IMR-90 (cell line): ENCODE measurements around the gene WASL. TPM values are rescaled to one million over a fixed set of nuclear protein-coding genes. Genes with fewer than 3 reads are reported as not detected.

ENCODE experiments used
- ATAC-seq: fragments of 200-7000 bp; cut with Tn5 transposase; 2 replicates; pipeline ENCODE4 v1.9.1; 2020; ENCODE audit warnings: low read depth, mild to moderate bottlenecking, moderate library complexity
- BruUV-seq: library from RNA; stranded (reverse); fragments of 400-500 nt; replicated peaks from 2 replicates; lab custom pipeline; 2021; lab: Mats Ljungman, UMichigan
- CTCF ChIA-PET: fragments of 300-600 bp; formaldehyde crosslinking; extraction: SDS; loops from one replicate; lab custom pipeline; 2021; ENCODE audit warnings: antibody characterized with exemption; lab: Yijun Ruan, JAX
- POLR2A ChIA-PET: fragments of 300-600 bp; sonication (Branson Sonifier 250); formaldehyde crosslinking; loops from one replicate; lab custom pipeline; 2022; ENCODE audit warnings: antibody characterized with exemption; ENCODE audit not compliant: unreplicated experiment; lab: Charles Lee
- DNase-seq: peaks from one replicate; pipeline ENCODE4 v3.0.0; 2013
- H2AFZ ChIP-seq: replicated peaks from 2 replicates; pipeline ENCODE3; 2013; ENCODE audit warnings: low read length, mild to moderate bottlenecking; ENCODE audit not compliant: poor library complexity
- H2AK5ac ChIP-seq: 2 replicates; pipeline ENCODE4 v1.6.1; 2013; ENCODE audit warnings: low read depth, low read length, inconsistent platforms
- H2AK9ac ChIP-seq: replicated peaks from 2 replicates; pipeline ENCODE3; 2013; ENCODE audit warnings: mild to moderate bottlenecking, low read depth, low read length, moderate library complexity; ENCODE audit not compliant: poor library complexity
- H2BK120ac ChIP-seq: 2 replicates; pipeline ENCODE4 v1.6.1; 2013; ENCODE audit warnings: low read depth, low read length, inconsistent platforms
- H2BK15ac ChIP-seq: 3 replicates; pipeline ENCODE4 v1.6.1; 2013; ENCODE audit warnings: low read depth, low read length, inconsistent platforms
- H2BK20ac ChIP-seq: 2 replicates; pipeline ENCODE4 v1.6.1; 2013; ENCODE audit warnings: low read depth, mild to moderate bottlenecking, inconsistent platforms, low read length, moderate library complexity
- H2BK5ac ChIP-seq: 2 replicates; pipeline ENCODE4 v1.6.1; 2013; ENCODE audit warnings: mild to moderate bottlenecking, low read depth, low read length, inconsistent platforms; ENCODE audit not compliant: poor library complexity, severe bottlenecking
- H3K14ac ChIP-seq: replicated peaks from 2 replicates; pipeline ENCODE4 v1.6.1; 2013; ENCODE audit warnings: low read depth, low read length, inconsistent platforms
- H3K18ac ChIP-seq: 2 replicates; pipeline ENCODE4 v1.6.1; 2013; ENCODE audit warnings: low read depth, low read length, control low read depth
- H3K23ac ChIP-seq: 2 replicates; pipeline ENCODE4 v1.6.1; 2013; ENCODE audit warnings: low read depth, low read length, inconsistent platforms
- H3K27ac ChIP-seq: 2 replicates; pipeline ENCODE4 v1.5.1; 2013; ENCODE audit warnings: mild to moderate bottlenecking, control low read depth, low read length; ENCODE audit not compliant: insufficient read depth
- H3K27me3 ChIP-seq: 2 replicates; pipeline ENCODE4 v1.6.1; 2013; ENCODE audit warnings: low read length; ENCODE audit not compliant: control insufficient read depth, insufficient read depth
- H3K36me3 ChIP-seq: 2 replicates; pipeline ENCODE4 v1.6.1; 2013; ENCODE audit warnings: low read length, mixed read lengths; ENCODE audit not compliant: control insufficient read depth, insufficient read depth
- H3K4ac ChIP-seq: 2 replicates; pipeline ENCODE4 v1.6.1; 2013; ENCODE audit warnings: low read depth, low read length, inconsistent platforms
- H3K4me1 ChIP-seq: 2 replicates; pipeline ENCODE4 v1.6.1; 2013; ENCODE audit warnings: low read length, mixed read lengths; ENCODE audit not compliant: control insufficient read depth, insufficient read depth
- H3K4me2 ChIP-seq: 2 replicates; pipeline ENCODE4 v1.6.1; 2013; ENCODE audit warnings: low read depth, mild to moderate bottlenecking, control low read depth, low read length, moderate library complexity
- H3K4me3 ChIP-seq: 2 replicates; pipeline ENCODE4 v1.5.1; 2013; ENCODE audit warnings: low read depth, mild to moderate bottlenecking, control low read depth, low read length, moderate library complexity; ENCODE audit not compliant: insufficient read depth
- H3K56ac ChIP-seq: 2 replicates; pipeline ENCODE4 v1.6.1; 2013; ENCODE audit warnings: low read length, inconsistent platforms; ENCODE audit not compliant: insufficient read depth; ENCODE audit errors: extremely low read depth
- H3K79me1 ChIP-seq, 2 experiments: 2 replicates each; pipeline ENCODE4 v1.6.1; 2013; ENCODE audit warnings: low read length in 2 of 2, inconsistent platforms in 1 of 2, low read depth in 1 of 2
- H3K9ac ChIP-seq: 2 replicates; pipeline ENCODE4 v1.6.1; 2013; ENCODE audit warnings: low read depth, low read length, control low read depth
- H3K9me1 ChIP-seq: 2 replicates; pipeline ENCODE4 v1.6.1; 2013; ENCODE audit warnings: low read length, inconsistent platforms; ENCODE audit not compliant: insufficient read depth
- H3K9me3 ChIP-seq: 2 replicates; pipeline ENCODE4 v1.6.1; 2013; ENCODE audit warnings: low read length; ENCODE audit not compliant: control insufficient read depth, insufficient read depth
- H4K20me1 ChIP-seq: 2 replicates; pipeline ENCODE4 v1.6.1; 2013; ENCODE audit warnings: low read length, inconsistent platforms; ENCODE audit not compliant: insufficient read depth
- H4K5ac ChIP-seq: 2 replicates; pipeline ENCODE4 v1.6.1; 2013; ENCODE audit warnings: mild to moderate bottlenecking, low read depth, low read length, control low read depth
- H4K8ac ChIP-seq, 2 experiments: 2 replicates each; pipeline ENCODE4 v1.6.1; 2013; ENCODE audit warnings: low read depth in 2 of 2, low read length in 2 of 2, control low read depth in 1 of 2, inconsistent platforms in 1 of 2
- H4K91ac ChIP-seq: 2 replicates; pipeline ENCODE4 v1.6.1; 2013; ENCODE audit warnings: low read depth, low read length, inconsistent platforms; ENCODE audit not compliant: insufficient read depth
- BHLHE40 ChIP-seq: fragments of 150-350 bp; IDR thresholded peaks from 2 replicates; pipeline ENCODE4 v1.6.1; 2016; ENCODE audit warnings: mild to moderate bottlenecking, low read depth, low read length
- CEBPB ChIP-seq: IDR thresholded peaks from 2 replicates; pipeline ENCODE4 v1.6.1; 2012; ENCODE audit warnings: low read depth, low read length, improper control_type of control experiment
- CHD1 ChIP-seq: IDR thresholded peaks from 2 replicates; pipeline ENCODE4 v1.6.1; 2012; ENCODE audit warnings: low read depth, low read length, improper control_type of control experiment
- FOS ChIP-seq: fragments of 150-350 bp; IDR thresholded peaks from 2 replicates; pipeline ENCODE4 v1.6.1; 2016; ENCODE audit warnings: low read depth, low read length
- MAFK ChIP-seq: IDR thresholded peaks from 2 replicates; pipeline ENCODE4 v1.6.1; 2012; ENCODE audit warnings: low read depth, low read length, improper control_type of control experiment
- MAZ ChIP-seq: IDR thresholded peaks from 2 replicates; pipeline ENCODE4 v1.6.1; 2012; ENCODE audit warnings: low read depth, mild to moderate bottlenecking, low read length, improper control_type of control experiment, moderate library complexity, borderline replicate concordance
- MXI1 ChIP-seq: IDR thresholded peaks from 2 replicates; pipeline ENCODE4 v1.6.1; 2012; ENCODE audit warnings: low read depth, mild to moderate bottlenecking, low read length, moderate library complexity, borderline replicate concordance
- NFE2L2 ChIP-seq: fragments of 150-350 bp; IDR thresholded peaks from 2 replicates; pipeline ENCODE4 v1.6.1; 2016; ENCODE audit warnings: low read depth, mild to moderate bottlenecking, low read length
- RAD21 ChIP-seq: IDR thresholded peaks from 2 replicates; pipeline ENCODE4 v1.6.1; 2012; ENCODE audit warnings: low read length, improper control_type of control experiment
- RCOR1 ChIP-seq: IDR thresholded peaks from 2 replicates; pipeline ENCODE4 v1.6.1; 2012; ENCODE audit warnings: mild to moderate bottlenecking, low read length, improper control_type of control experiment; ENCODE audit not compliant: insufficient replicate concordance
- RFX5 ChIP-seq: IDR thresholded peaks from 2 replicates; pipeline ENCODE4 v1.8.0; 2012; ENCODE audit warnings: low read depth, mild to moderate bottlenecking, low read length, moderate library complexity
- SMC3 ChIP-seq: fragments of 150-350 bp; IDR thresholded peaks from 2 replicates; pipeline ENCODE4 v1.6.1; 2016; ENCODE audit warnings: low read depth, mild to moderate bottlenecking, antibody characterized with exemption, low read length, moderate library complexity
- WGBS, 2 experiments: methylation state at CpG; one replicate each; pipeline versions ENCODE4 v1.1.5 to v1.1.7; 2013; ENCODE audit warnings: missing lambda C conversion rate in 2 of 2; ENCODE audit not compliant: insufficient read length in 1 of 2; ENCODE audit errors: extremely low coverage in 2 of 2; 5-methylcytosine and 5-hydroxymethylcytosine counted together
- dilution Hi-C: fragments of 300-500 bp; cut with HindIII; formaldehyde crosslinking; loops from one replicate; pipeline ENCODE4 v1.14.3; 2018; ENCODE audit warnings: low sequenced_read_pairs; ENCODE audit not compliant: unreplicated experiment
- in situ Hi-C: fragments of 300-500 bp; cut with MboI; formaldehyde crosslinking; loops from 3 replicates; pipeline ENCODE4 v1.14.3; 2019; ENCODE audit warnings: low sequenced_read_pairs, inconsistent platforms, mixed read lengths
- intact Hi-C: fragments of 100-400 bp; cut with micrococcal nuclease; formaldehyde crosslinking; loops from 2 replicates; pipeline ENCODE4 v1.10.0; 2022
- polyA plus RNA-seq, 3 experiments: library from polyadenylated mRNA; depleted of rRNA; stranded (reverse); fragments of >200 nt; gene quantifications; 2 replicates each; pipeline ENCODE4 v1.2.3, GENCODE V29; 2012; ENCODE audit warnings: low replicate concordance in 1 of 3
- total RNA-seq: library from RNA; depleted of rRNA; stranded (reverse); fragments of >200 nt; gene quantifications from 2 replicates; pipeline ENCODE4 v1.2.3, GENCODE V29; 2012
- TF ChIP-seq, protein P1 (sequence below): conservative IDR thresholded peaks from 2 replicates; pipeline ENCODE4 v1.5.1; 2012; ENCODE audit warnings: mild to moderate bottlenecking, low read depth, low read length, improper control_type of control experiment

WASL gene
- total and polyA plus RNA-seq, 2 of the 4 experiments (the other 2 are of a cell fraction) = 2.3 to 7.9 TPM

DNA sequence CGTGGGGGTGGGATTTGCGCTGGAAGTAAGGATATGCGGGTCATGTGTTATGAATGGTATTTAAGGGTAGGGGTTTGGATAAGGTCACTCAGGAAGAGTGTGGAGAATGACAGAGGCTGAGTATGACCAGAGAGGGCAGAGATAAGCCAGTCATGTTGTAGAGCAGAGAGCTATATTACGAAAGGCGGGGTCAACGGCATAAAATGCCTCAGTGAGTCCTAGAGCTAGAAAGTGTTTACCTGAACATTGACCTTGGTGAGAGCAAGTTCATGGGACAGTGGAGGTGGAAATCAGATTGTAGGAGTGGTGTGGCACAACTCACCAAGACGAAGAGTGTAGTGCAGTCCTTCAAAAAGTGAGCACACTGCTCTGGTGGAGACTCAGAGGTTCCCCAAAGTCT lies 79.3 kb downstream of the WASL start:
- H3K27ac ChIP-seq = no peak overlapping the region
- no peaks in the 10 kb centered on the region for H3K79me1 ChIP-seq
- no peak overlapping the region for H4K8ac ChIP-seq
- H2AFZ ChIP-seq = no peak overlapping the region
- no peaks in the 10 kb centered on the region for H3K9me3 ChIP-seq
- H4K20me1 ChIP-seq = no peaks in the 10 kb centered on the region
- H3K4me1 ChIP-seq = peaks cover 2% of the 10 kb centered on the region; the same call in 1 of the 2 replicates
- no peak overlapping the region for H3K14ac ChIP-seq
- no peaks in the 10 kb centered on the region for H3K36me3 ChIP-seq
- no peak overlapping the region for H3K9ac ChIP-seq
- no peaks in the 10 kb centered on the region for H3K27me3 ChIP-seq
- no peak overlapping the region for H2BK5ac ChIP-seq
- 87 to 100% methylated on average over 1 to 3 of the region's 7 CpGs for WGBS, 2 experiments
- no peak overlapping the region for H2BK20ac ChIP-seq
- H3K4me3 ChIP-seq = no peak overlapping the region
- no peak overlapping the region for H4K91ac ChIP-seq
- no peak overlapping the region for H3K56ac ChIP-seq
- no peak overlapping the region for H2BK15ac ChIP-seq
- no peak overlapping the region for H3K23ac ChIP-seq
- H3K4ac ChIP-seq = no peak overlapping the region
- ChIA-PET CTCF (no interaction called here), POLR2A (interaction anchor here (0.6 kb wide), 1 partner anchor 51 kb away, joined by 4 read pairs; no protein-coding TSS in a partner anchor)
- DNase-seq = no peak
- no peak overlapping the region for H3K4me2 ChIP-seq
- in situ Hi-C loops = no loop called here
- TF ChIP-seq MAFK = no peak
- no peak for TF ChIP-seq MXI1
- TF ChIP-seq RFX5 = no peak
- TF ChIP-seq, protein P1, sequence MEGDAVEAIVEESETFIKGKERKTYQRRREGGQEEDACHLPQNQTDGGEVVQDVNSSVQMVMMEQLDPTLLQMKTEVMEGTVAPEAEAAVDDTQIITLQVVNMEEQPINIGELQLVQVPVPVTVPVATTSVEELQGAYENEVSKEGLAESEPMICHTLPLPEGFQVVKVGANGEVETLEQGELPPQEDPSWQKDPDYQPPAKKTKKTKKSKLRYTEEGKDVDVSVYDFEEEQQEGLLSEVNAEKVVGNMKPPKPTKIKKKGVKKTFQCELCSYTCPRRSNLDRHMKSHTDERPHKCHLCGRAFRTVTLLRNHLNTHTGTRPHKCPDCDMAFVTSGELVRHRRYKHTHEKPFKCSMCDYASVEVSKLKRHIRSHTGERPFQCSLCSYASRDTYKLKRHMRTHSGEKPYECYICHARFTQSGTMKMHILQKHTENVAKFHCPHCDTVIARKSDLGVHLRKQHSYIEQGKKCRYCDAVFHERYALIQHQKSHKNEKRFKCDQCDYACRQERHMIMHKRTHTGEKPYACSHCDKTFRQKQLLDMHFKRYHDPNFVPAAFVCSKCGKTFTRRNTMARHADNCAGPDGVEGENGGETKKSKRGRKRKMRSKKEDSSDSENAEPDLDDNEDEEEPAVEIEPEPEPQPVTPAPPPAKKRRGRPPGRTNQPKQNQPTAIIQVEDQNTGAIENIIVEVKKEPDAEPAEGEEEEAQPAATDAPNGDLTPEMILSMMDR = no peak
- no peak for TF ChIP-seq FOS
- TF ChIP-seq BHLHE40 = no peak
- no peak for TF ChIP-seq RCOR1
- no peak for TF ChIP-seq RAD21
- no peak for TF ChIP-seq CEBPB
- no peak for TF ChIP-seq MAZ
- TF ChIP-seq NFE2L2 = no peak
- TF ChIP-seq CHD1 = no peak
- TF ChIP-seq SMC3 = no peak
- BruUV-seq = no TSS peak
- H2AK9ac ChIP-seq = no peak overlapping the region
- H3K9me1 ChIP-seq = no peaks in the 10 kb centered on the region
- no peak overlapping the region for H2BK120ac ChIP-seq
- no peak for ATAC-seq
- intact Hi-C loops = no loop called here
- no peak overlapping the region for H4K5ac ChIP-seq
- no peak overlapping the region for H2AK5ac ChIP-seq
- dilution Hi-C loops = no loop called here
- no peak overlapping the region for H3K18ac ChIP-seq
